OCI-LY1 (cell line): Measurements from ENCODE around the gene LRP1.

Experiments used
- CTCF ChIP-seq: fragments of 200-600 bp; sonication (generic), shearing (Covaris generic); IDR thresholded peaks from 2 replicates; pipeline ENCODE4 v1.5.1; 2017; ENCODE audit warnings: mild to moderate bottlenecking, antibody characterized with exemption, low read length, moderate library complexity, mixed read lengths
- EZH2 ChIP-seq: fragments of 200-600 bp; sonication (generic), shearing (Covaris generic); IDR thresholded peaks from 2 replicates; pipeline ENCODE4 v1.8.0; 2017; ENCODE audit warnings: borderline replicate concordance, mixed run types, mild to moderate bottlenecking, antibody characterized with exemption, low read length, moderate library complexity, mixed read lengths

- TF ChIP-seq CTCF (no peak), EZH2 (no peak)
Measured at GRCh38 chr12:57138526-57139272, 10.4 kb downstream of the LRP1 start.
